GM12878 (cell line): ENCODE data around the gene OSBPL3. TPM values are rescaled to one million over a fixed set of nuclear protein-coding genes. Genes with fewer than 3 reads are reported as not detected.

Experiments
- IKZF1 ChIP-seq: fragments of 450-650 bp; conservative IDR thresholded peaks from 2 replicates; pipeline ENCODE4 v1.6.1; 2017; ENCODE audit warnings: antibody characterized with exemption, mild to moderate bottlenecking
- IKZF2 ChIP-seq, 2 experiments: fragments of 450-650 bp; IDR thresholded peaks; 2 replicates each; pipeline ENCODE4 v1.6.1; 2017; ENCODE audit warnings: mild to moderate bottlenecking in 2 of 2, moderate library complexity in 2 of 2
- MLLT1 ChIP-seq: fragments of 450-650 bp; IDR thresholded peaks from 2 replicates; pipeline ENCODE4 v1.6.1; 2016; ENCODE audit warnings: mild to moderate bottlenecking
- MTA2 ChIP-seq: fragments of 450-650 bp; IDR thresholded peaks from 2 replicates; pipeline ENCODE4 v1.6.1; 2016; ENCODE audit warnings: low read depth, mild to moderate bottlenecking, moderate library complexity
- NFIC ChIP-seq: IDR thresholded peaks from 2 replicates; pipeline ENCODE4 v1.6.1; 2012; ENCODE audit warnings: low read depth, mild to moderate bottlenecking, inconsistent platforms, low read length, moderate library complexity
- PBX3 ChIP-seq: IDR thresholded peaks from 2 replicates; pipeline ENCODE4 v1.6.1; 2011; ENCODE audit warnings: mild to moderate bottlenecking, low read depth, low read length, moderate library complexity; ENCODE audit not compliant: insufficient replicate concordance
- PKNOX1 ChIP-seq: fragments of 450-650 bp; IDR thresholded peaks from 2 replicates; pipeline ENCODE4 v1.6.1; 2016; ENCODE audit warnings: mild to moderate bottlenecking
- POLR2AphosphoS5 ChIP-seq: IDR thresholded peaks from 2 replicates; pipeline ENCODE4 v1.6.1; 2011; ENCODE audit warnings: mild to moderate bottlenecking, low read length, inconsistent platforms
- SPI1 ChIP-seq: IDR thresholded peaks from 2 replicates; pipeline ENCODE4 v1.6.1; 2011; ENCODE audit warnings: low read depth, mild to moderate bottlenecking, low read length, moderate library complexity, borderline replicate concordance; ENCODE audit not compliant: insufficient read depth
- TCF3 ChIP-seq: IDR thresholded peaks from 2 replicates; pipeline ENCODE4 v1.6.1; 2012; ENCODE audit warnings: low read depth, mild to moderate bottlenecking, low read length, borderline replicate concordance; ENCODE audit not compliant: insufficient read depth
- polyA plus RNA-seq, 11 experiments: library from polyadenylated mRNA; depleted of rRNA in 4 of 11; unstranded in 6 of 11; stranded (reverse) in 5 of 11; fragments of >200 nt; fragmentation: Nextera tagmentation in 4 of 11; fragmentation: Illumina TruSeq in 1 of 11; extraction: Ambion mirVana in 4 of 11; extraction: Trizol in 1 of 11; gene quantifications; 1 replicate in 1 of 11; 2 replicates in 10 of 11; pipeline versions ENCODE4 v1.2.1 to v1.2.3, GENCODE V29; 2011 to 2016; ENCODE audit warnings: inconsistent platforms in 2 of 11, missing spikeins in 2 of 11, low read depth in 1 of 11
- total RNA-seq, 4 experiments: library from RNA; depleted of rRNA in 3 of 4; stranded (reverse); fragments of >200 nt in 3 of 4; fragmentation: Illumina TruSeq in 1 of 4; extraction: Trizol in 1 of 4; gene quantifications; 2 replicates each; pipeline versions ENCODE4 v1.2.1 to v1.2.3, GENCODE V29; 2013 to 2021

Gene OSBPL3
- total and polyA plus RNA-seq, 10 of the 15 experiments (the other 5 are each of a cell fraction or from before 2014, with no cell fraction given), result 6.1 to 46.6 (median 27.0) TPM

GRCh38 chr7:24834128-24834798 lies 145.7 kb downstream of the OSBPL3 start (continued):
- TF ChIP-seq TCF3 (no peak), MTA2 (peak; percentile 24; the same call in 1 of the 2 replicates), MLLT1 (peak; percentile 93), PKNOX1 (peak; percentile 72), NFIC (peak; percentile 29; the same call in 1 of the 2 replicates), IKZF2 (IDR thresholded peaks at IDR 0.05) (peak; percentile 51 to 57), PBX3 (peak; percentile 73), POLR2AphosphoS5 (0 out of 2 replicates have a peak, but pooled peaks have one; percentile 29), IKZF1 (peak; percentile 15), SPI1 (peak; percentile 24; the same call in 1 of the 2 replicates)
